NCI-H446 treated with DMSO at 0.1 percent for 48 hours (cell line): ENCODE measurements around the gene TAS2R7.
"Not testable (repeated sequence)": the region's sequence is repeated elsewhere in the genome, so short reads cannot be mapped to it uniquely, and the experiment has no call there.

Experiments used
- DNase-seq: peaks from one replicate; lab custom pipeline; 2025; lab: John Stamatoyannopoulos, UW

TAS2R7 gene

GRCh38 chr12:10802587-10802986 is at the start of gene TAS2R7:
Gene TAS2R7, minus strand, starts transcription at chr12:10802627. Its CDS starts 57 bp downstream, at chr12:10802570.
- DNase-seq = no peak

- no peak for DNase-seq
Measured at GRCh38 chr12:10851243-10851858, 48.9 kb upstream of the TAS2R7 start.

- DNase-seq = no peak
Measured at GRCh38 chr12:10849425-10849878, 47.0 kb upstream of the TAS2R7 start, which contains the start of gene PRR4. Gene PRR4, minus strand, starts transcription at chr12:10849475. Its CDS starts 38 bp downstream, at chr12:10849437.

- DNase-seq = no peak
Measured at GRCh38 chr12:10847744-10848143, 45.3 kb upstream of the TAS2R7 start.

- DNase-seq = no peak
Measured at GRCh38 chr12:10842862-10843261, 40.4 kb upstream of the TAS2R7 start.

GRCh38 chr12:10838461-10838860 is 36.0 kb upstream of the TAS2R7 start:
- no peak for DNase-seq

GRCh38 chr12:10829994-10830393 is 27.6 kb upstream of the TAS2R7 start:
- DNase-seq = no peak

- DNase-seq = no peak
Measured at GRCh38 chr12:10826258-10826657, 23.8 kb upstream of the TAS2R7 start, which contains the start of gene TAS2R10. Gene TAS2R10, minus strand, starts transcription at chr12:10826358. Its CDS starts 89 bp downstream, at chr12:10826269.

- no peak for DNase-seq
Measured at GRCh38 chr12:10824957-10825356, 22.5 kb upstream of the TAS2R7 start.

GRCh38 chr12:10811883-10812536 is 9.6 kb upstream of the TAS2R7 start:
- DNase-seq = no peak

- no peak for DNase-seq
Measured at GRCh38 chr12:10810068-10810467, 7.6 kb upstream of the TAS2R7 start, which contains the start of gene TAS2R9. Gene TAS2R9, minus strand, starts transcription at chr12:10810168. Its CDS starts 93 bp downstream, at chr12:10810075.

GRCh38 chr12:10807186-10807585 is 4.8 kb upstream of the TAS2R7 start, which contains the start of gene TAS2R8:
Gene TAS2R8, minus strand, starts transcription at chr12:10807286. Its CDS starts 306 bp downstream, at chr12:10806980.
- no peak for DNase-seq

GRCh38 chr12:10801741-10802140 is 686 bp downstream of the TAS2R7 start:
- no peak for DNase-seq

- no peak for DNase-seq
Measured at GRCh38 chr12:10794222-10794621, 8.2 kb downstream of the TAS2R7 start.

- DNase-seq = not testable (repeated sequence)
Measured at GRCh38 chr12:10791769-10792168, 10.7 kb downstream of the TAS2R7 start.

- DNase-seq = no peak
Measured at GRCh38 chr12:10783252-10783651, 19.2 kb downstream of the TAS2R7 start.

- DNase-seq = no peak
Measured at GRCh38 chr12:10779103-10779502, 23.3 kb downstream of the TAS2R7 start.

- no peak for DNase-seq
Measured at GRCh38 chr12:10771132-10771733, 31.2 kb downstream of the TAS2R7 start.

GRCh38 chr12:10759657-10760056 is 42.8 kb downstream of the TAS2R7 start:
- no peak for DNase-seq

- DNase-seq = no peak
Measured at GRCh38 chr12:10756194-10756593, 46.2 kb downstream of the TAS2R7 start.

GRCh38 chr12:10753059-10753458 is 49.4 kb downstream of the TAS2R7 start:
- DNase-seq = no peak
